ENCODE data around the gene CACNA1S. TPM values are rescaled to one million over a fixed set of nuclear protein-coding genes. Genes with fewer than 3 reads are reported as not detected.

The CACNA1S gene
- total RNA-seq, 2 experiments from 2014 or later: not detected

- Histone ChIP-seq H3K4me1 (ENCODE audit: insufficient read depth, low read length, poor library complexity, severe bottlenecking) (no peaks in the 10 kb centered on the region), H4K20me1 (ENCODE audit: insufficient read depth, low read length) (no peaks in the 10 kb centered on the region), H3K4me2 (ENCODE audit: low read length) (no peak overlapping the region), H3K9me2 (ENCODE audit: insufficient read depth, low read length) (no peaks in the 10 kb centered on the region), H3K36me3 (ENCODE audit: insufficient read depth, low read length) (no peaks in the 10 kb centered on the region), H3K27ac (ENCODE audit: low read depth, low read length, poor library complexity, severe bottlenecking) (no peak overlapping the region), H3K4me3 (ENCODE audit: low read depth, low read length, poor library complexity, severe bottlenecking) (no peak overlapping the region), H3K79me2 (ENCODE audit: insufficient read depth, low read depth, low read length) (no peaks in the 10 kb centered on the region), H2AFZ (ENCODE audit: low read length) (no peak overlapping the region), H3K9me3 (ENCODE audit: low read length) (no peaks in the 10 kb centered on the region)
- no peak for DNase-seq (ENCODE audit: low spot score)
- intact Hi-C loops (cut with micrococcal nuclease; ENCODE audit: unreplicated experiment): no loop called here
- TF ChIP-seq CTCF (conservative IDR thresholded peaks at IDR 0.05; ENCODE audit: low read length) (no peak), EZH2phosphoT487 (IDR thresholded peaks at IDR 0.05; ENCODE audit: borderline replicate concordance, low read depth, low read length) (no peak)
- ChIA-PET CTCF (ENCODE audit: unreplicated experiment) (interaction anchor here (0.6 to 1.4 kb wide), 2 partner anchors 66 to 150 kb away, joined by 3 to 4 read pairs; no protein-coding TSS in a partner anchor), POLR2A (interaction anchor here (1.0 to 1.4 kb wide), 2 partner anchors 11 to 17 kb away, joined by 3 read pairs; no protein-coding TSS in a partner anchor)
- no TSS peak for BruUV-seq (replicated peaks)
Measured at GRCh38 chr1:201038186-201038876, 73.9 kb downstream of the CACNA1S start.

GRCh38 chr1:201036188-201036842, 75.9 kb downstream of the CACNA1S start:
- Histone ChIP-seq H3K9me3 (ENCODE audit: low read length) (no peaks in the 10 kb centered on the region), H4K20me1 (ENCODE audit: insufficient read depth, low read length) (no peaks in the 10 kb centered on the region), H3K4me1 (ENCODE audit: insufficient read depth, low read length, poor library complexity, severe bottlenecking) (no peaks in the 10 kb centered on the region), H2AFZ (ENCODE audit: low read length) (no peak overlapping the region), H3K4me3 (ENCODE audit: low read depth, low read length, poor library complexity, severe bottlenecking) (no peak overlapping the region), H3K9me2 (ENCODE audit: insufficient read depth, low read length) (no peaks in the 10 kb centered on the region), H3K36me3 (ENCODE audit: insufficient read depth, low read length) (no peaks in the 10 kb centered on the region), H3K4me2 (ENCODE audit: low read length) (no peak overlapping the region), H3K27ac (ENCODE audit: low read depth, low read length, poor library complexity, severe bottlenecking) (no peak overlapping the region), H3K79me2 (ENCODE audit: insufficient read depth, low read depth, low read length) (no peaks in the 10 kb centered on the region)
- TF ChIP-seq EZH2phosphoT487 (IDR thresholded peaks at IDR 0.05; ENCODE audit: borderline replicate concordance, low read depth, low read length) (no peak), CTCF (conservative IDR thresholded peaks at IDR 0.05; ENCODE audit: low read length) (no peak)
- POLR2A ChIA-PET: interaction anchor here (1.1 to 1.7 kb wide), 3 partner anchors 10 to 33 kb away, joined by 3 to 4 read pairs (median 3); no protein-coding TSS in a partner anchor
- CTCF ChIA-PET (ENCODE audit: unreplicated experiment): interaction anchor here (0.9 kb wide), 2 partner anchors 15 to 64 kb away, joined by 3 to 5 read pairs; no protein-coding TSS in a partner anchor
- intact Hi-C loops (cut with micrococcal nuclease; ENCODE audit: unreplicated experiment): no loop called here
- no TSS peak for BruUV-seq (replicated peaks)
- DNase-seq (ENCODE audit: low spot score): no peak
